IgD-negative memory B cell (primary cell): Measurements from ENCODE around the gene DOK7. TPM values are rescaled to one million over a fixed set of nuclear protein-coding genes. Genes with fewer than 3 reads are reported as not detected.

ENCODE experiments used
- H3K27ac Mint-ChIP-seq, 3 donors: one replicate each; pipeline ENCODE4 v1.8.0; 2020 to 2022; ENCODE audit warnings: mild to moderate bottlenecking in 3 of 3, mixed read lengths in 3 of 3, moderate library complexity in 1 of 3
- H3K27me3 Mint-ChIP-seq: one replicate; pipeline ENCODE4 v1.8.0; 2021; ENCODE audit warnings: mixed read lengths
- H3K36me3 Mint-ChIP-seq: one replicate; pipeline ENCODE4 v1.8.0; 2020; ENCODE audit warnings: mild to moderate bottlenecking, mixed read lengths
- H3K4me1 Mint-ChIP-seq, 3 donors: one replicate each; pipeline ENCODE4 v1.8.0; 2020 to 2022; ENCODE audit warnings: mixed read lengths in 3 of 3, mild to moderate bottlenecking in 1 of 3
- H3K4me3 Mint-ChIP-seq, 4 donors: one replicate each; pipeline ENCODE4 v1.8.0; 2020 to 2022; ENCODE audit warnings: mild to moderate bottlenecking in 4 of 4, mixed read lengths in 4 of 4, moderate library complexity in 3 of 4
- H3K9me3 Mint-ChIP-seq, 3 donors: one replicate each; pipeline ENCODE4 v1.8.0; 2020 to 2021; ENCODE audit warnings: mixed read lengths in 3 of 3, mild to moderate bottlenecking in 1 of 3
- polyA plus RNA-seq: library from polyadenylated mRNA; unstranded; fragments of 300-500 nt; fragmentation: Illumina TruSeq; gene quantifications from one replicate; pipeline ENCODE4 v1.2.3, GENCODE V29; 2021

DOK7 gene
- polyA plus RNA-seq, 1 donor from 2014 or later: 25.2 TPM

DNA sequence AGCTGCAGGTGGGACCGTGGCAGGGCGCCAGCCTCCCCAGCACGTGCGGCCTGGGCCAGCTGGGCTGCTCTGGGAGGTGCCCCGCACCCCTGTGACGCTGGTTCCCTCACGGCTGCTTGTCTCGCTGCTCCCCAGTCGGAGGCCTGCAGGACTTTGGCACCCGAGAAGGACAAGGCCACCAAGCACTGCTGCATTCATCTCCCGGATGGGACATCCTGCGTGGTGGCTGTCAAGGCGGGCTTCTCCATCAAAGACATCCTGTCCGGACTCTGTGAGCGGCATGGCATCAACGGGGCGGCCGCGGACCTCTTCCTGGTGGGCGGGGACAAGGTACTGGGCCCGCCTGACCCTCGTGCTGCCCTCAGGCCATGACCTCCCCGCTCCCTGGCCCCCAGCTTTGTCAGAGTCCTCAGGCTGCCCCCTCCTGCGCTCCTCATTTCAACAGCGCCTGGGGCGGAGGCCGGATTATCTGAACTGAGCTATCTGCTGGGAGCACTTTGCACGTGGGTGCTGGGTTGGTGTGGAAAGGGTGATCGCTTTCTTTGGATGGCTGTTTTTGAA is 40.8 kb upstream of the DOK7 start:
- Mint-ChIP-seq H3K27me3 (no peaks in the 10 kb centered on the region), H3K4me1 (peaks cover 0 to 6% (median 3%) of the 10 kb centered on the region in 3 donors), H3K4me3 (no peak overlapping the region), H3K27ac (peak overlapping the region in 1 of 3 donors; percentile 83), H3K36me3 (no peaks in the 10 kb centered on the region), H3K9me3 (no peaks in the 10 kb centered on the region)

DNA sequence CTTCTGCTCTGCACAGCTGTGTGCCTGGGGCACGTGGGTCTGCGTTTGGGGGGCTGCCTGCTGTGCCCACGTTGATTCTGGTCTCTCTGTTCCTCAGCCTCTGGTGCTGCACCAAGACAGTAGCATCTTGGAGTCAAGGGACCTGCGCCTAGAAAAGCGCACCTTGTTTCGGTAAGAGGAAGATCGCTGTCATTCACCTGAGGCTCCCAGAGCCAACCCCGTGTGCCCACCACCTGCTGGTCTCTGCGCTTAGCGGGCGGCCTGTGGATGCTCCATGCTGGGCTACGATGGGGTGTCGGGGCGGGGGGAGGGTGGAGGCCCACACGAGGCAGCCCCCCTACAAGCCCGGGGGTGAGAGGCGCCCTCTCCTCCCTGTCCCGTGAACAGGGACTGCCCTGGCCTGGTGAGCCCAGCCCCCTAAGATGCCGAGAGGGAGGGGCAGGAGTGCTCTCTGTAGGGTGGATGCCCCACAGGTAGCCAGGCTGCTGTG is 40.3 kb upstream of the DOK7 start:
- peak overlapping the region in 1 of 3 donors; percentile 83 for H3K27ac Mint-ChIP-seq
- no peaks in the 10 kb centered on the region for H3K9me3 Mint-ChIP-seq
- H3K36me3 Mint-ChIP-seq: no peaks in the 10 kb centered on the region
- peaks cover 0 to 8% (median 3%) of the 10 kb centered on the region in 3 donors for H3K4me1 Mint-ChIP-seq
- no peaks in the 10 kb centered on the region for H3K27me3 Mint-ChIP-seq
- H3K4me3 Mint-ChIP-seq: no peak overlapping the region

DNA sequence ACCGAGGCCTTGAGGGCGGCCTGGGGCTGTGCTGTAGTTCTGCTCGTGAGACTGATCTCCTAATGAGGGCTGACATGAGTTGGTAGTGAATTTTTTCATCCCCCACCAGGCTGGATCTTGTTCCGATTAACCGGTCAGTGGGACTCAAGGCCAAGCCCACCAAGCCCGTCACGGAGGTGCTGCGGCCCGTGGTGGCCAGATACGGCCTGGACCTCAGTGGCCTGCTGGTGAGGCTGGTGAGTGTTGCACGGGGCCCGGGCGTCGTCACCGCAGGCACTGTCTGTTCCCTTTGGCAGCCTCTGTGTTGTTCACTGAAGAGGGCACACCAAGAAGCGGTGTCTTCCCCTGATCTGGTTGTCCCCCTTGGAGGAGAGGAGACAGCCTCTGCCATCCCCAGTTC is 39.7 kb upstream of the DOK7 start:
- no peaks in the 10 kb centered on the region for H3K27me3 Mint-ChIP-seq

GRCh38 chr4:3423952-3424351 is 39.2 kb upstream of the DOK7 start:
- Mint-ChIP-seq H3K27ac (peak overlapping the region in 1 of 3 donors; percentile 13), H3K36me3 (no peaks in the 10 kb centered on the region), H3K4me1 (peaks cover 0 to 8% (median 3%) of the 10 kb centered on the region in 3 donors), H3K9me3 (no peaks in the 10 kb centered on the region), H3K4me3 (no peak overlapping the region), H3K27me3 (no peaks in the 10 kb centered on the region)

More for the DNA sequence above, 39.7 kb upstream of the DOK7 start:
- no peak overlapping the region for H3K4me3 Mint-ChIP-seq
- no peaks in the 10 kb centered on the region for H3K36me3 Mint-ChIP-seq
- H3K27ac Mint-ChIP-seq: no peak overlapping the region
- H3K9me3 Mint-ChIP-seq: no peaks in the 10 kb centered on the region
- H3K4me1 Mint-ChIP-seq: peaks cover 0 to 8% (median 3%) of the 10 kb centered on the region in 3 donors

DNA sequence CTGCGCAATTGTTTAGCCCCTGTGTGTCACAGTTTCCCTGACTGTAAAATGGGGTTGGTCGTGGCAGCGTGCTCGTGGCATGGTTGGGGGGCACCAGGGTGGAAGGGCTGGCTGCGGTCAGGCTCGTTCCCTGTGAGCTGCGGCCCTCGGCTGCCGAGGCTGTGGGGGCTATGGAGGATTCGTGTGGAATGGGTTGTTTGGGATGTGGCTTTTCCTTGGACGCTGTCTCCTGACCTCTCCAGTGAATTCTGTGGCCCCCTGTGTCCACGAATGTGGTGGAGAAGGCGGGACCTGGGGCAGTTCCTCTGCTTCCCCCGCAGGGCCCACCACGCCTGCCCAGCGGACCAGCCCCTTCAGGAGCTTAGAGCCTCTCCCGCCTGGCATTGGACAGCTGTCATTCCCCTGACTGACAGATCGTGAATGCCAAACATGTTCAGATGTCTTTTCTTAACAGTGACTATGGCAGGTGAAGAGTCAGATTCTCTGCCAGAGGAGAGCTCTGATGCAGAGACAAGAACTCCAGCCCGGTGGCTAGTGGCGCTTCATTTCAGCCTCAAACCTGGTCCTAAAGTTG is 38.5 kb upstream of the DOK7 start:
- Mint-ChIP-seq H3K27ac (peak overlapping the region in 1 of 3 donors; percentile 13), H3K4me3 (no peak overlapping the region), H3K36me3 (peaks cover 2% of the 10 kb centered on the region), H3K9me3 (no peaks in the 10 kb centered on the region), H3K27me3 (no peaks in the 10 kb centered on the region), H3K4me1 (peaks cover 0 to 8% (median 3%) of the 10 kb centered on the region in 3 donors)

DNA sequence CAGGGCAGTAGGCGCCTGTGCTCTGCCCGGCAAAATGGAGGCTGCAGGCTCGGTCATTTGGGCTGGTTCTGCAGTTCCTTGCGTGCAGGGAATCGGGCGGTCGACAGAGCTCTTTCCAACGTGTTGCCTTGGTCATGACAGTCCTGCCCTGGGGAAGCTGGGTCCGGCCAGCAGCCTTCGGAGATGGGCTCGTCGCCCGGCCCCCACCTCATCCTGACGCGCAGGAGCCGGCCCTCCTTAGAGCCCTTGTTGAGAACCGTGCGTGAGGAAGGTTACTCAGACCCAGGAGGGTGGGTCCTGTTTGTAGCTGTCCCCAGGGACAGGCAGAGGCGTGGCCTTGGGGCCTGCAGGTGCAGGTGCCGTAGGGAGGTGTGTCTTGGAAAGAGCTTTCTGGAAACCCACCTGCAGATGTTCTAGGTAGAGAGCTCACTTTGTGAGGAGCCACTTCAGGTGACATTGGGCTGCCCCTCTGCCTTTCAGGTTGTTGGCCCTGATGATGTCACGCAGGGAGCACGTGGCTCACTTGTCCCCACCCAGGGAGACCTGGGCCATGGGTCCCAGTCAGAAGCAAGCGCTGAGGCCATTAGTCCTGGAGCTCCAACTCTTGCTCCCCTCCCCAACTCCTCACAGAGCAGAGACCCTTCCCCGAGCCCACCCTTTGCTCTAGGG is 36.5 kb upstream of the DOK7 start:
- H3K27me3 Mint-ChIP-seq: no peaks in the 10 kb centered on the region
- H3K9me3 Mint-ChIP-seq: no peaks in the 10 kb centered on the region
- H3K36me3 Mint-ChIP-seq: peaks cover 2% of the 10 kb centered on the region
- peaks cover 0 to 5% (median 3%) of the 10 kb centered on the region in 3 donors for H3K4me1 Mint-ChIP-seq
- no peak overlapping the region for H3K4me3 Mint-ChIP-seq
- H3K27ac Mint-ChIP-seq: no peak overlapping the region

- Mint-ChIP-seq H3K4me1 (peaks cover 0 to 7% (median 3%) of the 10 kb centered on the region in 3 donors), H3K4me3 (no peak overlapping the region), H3K27me3 (no peaks in the 10 kb centered on the region), H3K36me3 (peaks cover 3% of the 10 kb centered on the region), H3K27ac (no peak overlapping the region), H3K9me3 (no peaks in the 10 kb centered on the region)
Measured at GRCh38 chr4:3427134-3427476, 36.0 kb upstream of the DOK7 start.

DNA sequence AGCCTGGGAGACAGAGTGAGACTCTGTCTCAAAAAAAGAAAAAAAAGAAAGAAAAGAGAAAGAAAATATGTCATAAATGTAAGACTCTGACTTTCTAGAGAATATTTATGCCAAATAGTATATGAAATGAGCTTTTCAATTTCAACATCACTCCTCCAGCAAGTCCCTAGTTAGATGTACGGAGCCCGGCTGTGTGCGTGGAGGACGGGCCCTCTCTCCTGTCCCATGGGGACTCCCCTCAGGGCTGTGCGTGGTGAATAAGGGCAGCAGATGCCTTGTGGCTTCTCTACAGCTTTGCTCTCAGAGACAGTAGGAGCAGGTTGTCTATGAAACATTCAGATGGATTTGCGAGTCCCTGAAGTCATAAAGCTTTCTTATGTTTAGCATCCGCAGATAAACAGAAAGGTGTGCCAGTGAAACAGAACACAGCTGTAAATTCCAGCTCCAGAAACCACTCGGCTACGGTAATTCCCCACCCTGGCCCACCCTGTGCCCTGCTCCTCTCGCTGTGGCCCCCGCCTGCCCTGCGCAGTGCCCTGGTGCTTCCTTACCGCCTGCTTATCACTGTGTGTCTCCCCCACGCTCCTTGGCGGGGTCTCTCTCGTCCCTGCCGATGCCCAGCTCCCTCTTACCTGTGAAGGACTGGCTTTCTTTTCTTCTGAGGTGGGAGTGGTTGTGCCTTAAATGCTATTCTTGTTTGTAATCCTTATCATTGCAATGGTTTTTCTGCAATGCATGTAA is 35.2 kb upstream of the DOK7 start:
- H3K4me1 Mint-ChIP-seq: peaks cover 0 to 7% (median 3%) of the 10 kb centered on the region in 3 donors
- peak overlapping the region in 2 of 4 donors; percentile 50 to 65 for H3K4me3 Mint-ChIP-seq
- peaks cover 3% of the 10 kb centered on the region for H3K36me3 Mint-ChIP-seq
- no peaks in the 10 kb centered on the region for H3K9me3 Mint-ChIP-seq
- peak overlapping the region in 1 of 3 donors; percentile 64 for H3K27ac Mint-ChIP-seq
- no peaks in the 10 kb centered on the region for H3K27me3 Mint-ChIP-seq

DNA sequence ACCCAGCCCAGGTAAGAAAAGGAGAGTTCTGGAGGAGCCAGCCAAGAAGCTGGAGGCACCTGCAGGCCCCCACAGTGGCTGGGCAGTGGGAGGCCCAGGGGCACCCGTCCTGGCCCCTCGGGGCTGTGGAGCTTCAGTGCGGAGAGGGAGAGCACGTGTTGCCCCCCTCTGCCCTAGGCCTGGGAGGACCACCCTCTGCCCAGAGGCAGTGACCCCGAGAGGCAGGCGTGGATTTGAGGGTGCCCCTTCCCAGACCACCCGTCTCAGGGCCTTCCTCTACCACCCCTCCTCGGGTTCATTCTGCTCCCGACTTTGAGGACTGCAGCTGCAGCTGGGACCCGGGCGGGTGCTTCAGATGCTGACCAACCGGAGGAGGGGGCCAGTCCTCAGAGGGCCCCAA is 33.5 kb upstream of the DOK7 start:
- Mint-ChIP-seq H3K27me3 (no peaks in the 10 kb centered on the region), H3K27ac (no peak overlapping the region), H3K4me3 (no peak overlapping the region), H3K9me3 (no peaks in the 10 kb centered on the region), H3K4me1 (peaks cover 0 to 7% (median 3%) of the 10 kb centered on the region in 3 donors), H3K36me3 (peaks cover 4% of the 10 kb centered on the region)

- Mint-ChIP-seq H3K4me3 (no peak overlapping the region), H3K4me1 (peaks cover 0 to 7% (median 3%) of the 10 kb centered on the region in 3 donors), H3K9me3 (no peaks in the 10 kb centered on the region), H3K27ac (no peak overlapping the region), H3K27me3 (no peaks in the 10 kb centered on the region), H3K36me3 (peaks cover 4% of the 10 kb centered on the region)
Measured at GRCh38 chr4:3430524-3430923, 32.6 kb upstream of the DOK7 start.

GRCh38 chr4:3431446-3431993 is 31.6 kb upstream of the DOK7 start:
- Mint-ChIP-seq H3K4me1 (peaks cover 0 to 7% (median 2%) of the 10 kb centered on the region in 3 donors), H3K36me3 (peaks cover 4% of the 10 kb centered on the region), H3K27ac (no peak overlapping the region), H3K27me3 (no peaks in the 10 kb centered on the region), H3K4me3 (no peak overlapping the region), H3K9me3 (no peaks in the 10 kb centered on the region)

DNA sequence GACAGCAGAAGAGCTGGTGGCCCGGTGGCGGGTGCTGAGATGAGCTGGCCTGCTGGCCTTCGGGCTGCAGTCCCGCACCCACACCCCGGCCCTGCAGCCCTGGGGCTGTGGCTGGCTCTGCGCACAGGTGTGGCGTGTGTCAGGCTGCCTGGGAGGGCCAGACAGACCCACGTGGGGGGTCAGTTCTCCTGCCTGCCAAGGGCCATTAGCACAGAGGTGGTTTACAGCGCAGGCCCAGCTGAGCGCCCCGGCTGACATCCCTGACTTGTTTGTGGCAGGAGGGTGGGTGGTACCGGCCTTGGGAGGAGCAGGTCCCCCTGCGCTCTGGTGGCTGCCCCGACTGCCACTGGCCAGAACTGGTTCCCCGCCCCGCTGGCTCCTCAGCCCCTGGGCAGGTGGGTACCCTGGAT is 30.7 kb upstream of the DOK7 start:
- Mint-ChIP-seq H3K27ac (no peak overlapping the region), H3K27me3 (no peaks in the 10 kb centered on the region), H3K9me3 (no peaks in the 10 kb centered on the region), H3K4me3 (no peak overlapping the region), H3K36me3 (peaks cover 4% of the 10 kb centered on the region), H3K4me1 (peaks cover 0 to 4% (median 0%) of the 10 kb centered on the region in 3 donors)

DNA sequence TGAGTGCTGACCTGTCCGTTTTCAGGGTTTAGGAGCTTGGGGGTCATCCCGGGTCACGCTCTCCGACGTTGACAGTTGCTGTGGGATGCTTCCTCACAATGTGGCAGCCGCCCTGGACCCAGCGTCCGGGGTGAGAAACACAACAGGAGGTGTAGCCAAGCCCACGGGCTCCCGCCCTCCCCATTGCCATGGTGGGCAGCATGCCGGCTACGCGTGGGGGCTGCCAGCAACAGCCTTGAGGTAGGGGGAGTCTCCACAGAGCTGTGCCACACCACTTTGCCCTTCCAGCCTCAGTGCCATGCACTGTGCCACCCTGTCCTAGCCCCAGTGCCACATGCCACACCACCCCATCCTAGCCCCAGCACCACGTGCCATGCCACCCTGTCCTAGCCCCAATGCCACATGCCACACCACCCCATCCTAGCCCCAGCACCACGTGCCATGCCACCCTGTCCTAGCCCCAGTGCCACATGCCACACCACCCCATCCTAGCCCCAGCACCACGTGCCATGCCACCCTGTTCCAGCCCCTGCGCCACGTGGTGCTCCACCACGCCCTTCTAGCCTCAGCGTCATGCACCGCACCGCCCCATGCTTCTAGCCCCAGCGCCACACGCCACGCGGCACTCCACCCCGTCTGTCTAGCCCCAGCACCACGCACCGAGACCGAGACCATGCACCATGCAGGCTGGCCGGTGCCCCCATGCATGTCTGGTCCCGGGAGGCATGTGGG is 29.8 kb upstream of the DOK7 start:
- Mint-ChIP-seq H3K36me3 (peaks cover 4% of the 10 kb centered on the region), H3K4me3 (no peak overlapping the region), H3K27me3 (no peaks in the 10 kb centered on the region), H3K9me3 (no peaks in the 10 kb centered on the region), H3K4me1 (peaks cover 0 to 2% (median 0%) of the 10 kb centered on the region in 3 donors), H3K27ac (no peak overlapping the region)

GRCh38 chr4:3434881-3435685 is 28.0 kb upstream of the DOK7 start:
- no peaks in the 10 kb centered on the region for H3K9me3 Mint-ChIP-seq
- H3K27me3 Mint-ChIP-seq: no peaks in the 10 kb centered on the region
- H3K4me1 Mint-ChIP-seq: peaks cover 0 to 2% (median 0%) of the 10 kb centered on the region in 3 donors
- no peak overlapping the region for H3K27ac Mint-ChIP-seq
- H3K36me3 Mint-ChIP-seq: peaks cover 3% of the 10 kb centered on the region
- no peak overlapping the region for H3K4me3 Mint-ChIP-seq
